Measurements from ENCODE around the gene BICD1.

The BICD1 gene

GRCh38 chr12:32155041-32155440 lies 48.4 kb downstream of the BICD1 start:
- no peak for TF ChIP-seq CTCF (IDR thresholded peaks at IDR 0.05; ENCODE audit: extremely low read depth, missing control alignments)
- no peak for DNase-seq (ENCODE audit: low spot score)

- no peak for TF ChIP-seq CTCF (IDR thresholded peaks at IDR 0.05; ENCODE audit: extremely low read depth, missing control alignments)
- no peak for DNase-seq (ENCODE audit: low spot score)
These were observed 49.4 kb downstream of the BICD1 start for GRCh38 chr12:32155961-32156529.

GRCh38 chr12:32158525-32158924 lies 51.9 kb downstream of the BICD1 start:
- TF ChIP-seq CTCF (IDR thresholded peaks at IDR 0.05; ENCODE audit: extremely low read depth, missing control alignments), result no peak
- no peak for DNase-seq (ENCODE audit: low spot score)

- no peak for TF ChIP-seq CTCF (IDR thresholded peaks at IDR 0.05; ENCODE audit: extremely low read depth, missing control alignments)
- DNase-seq (ENCODE audit: low spot score), result no peak
These were observed 52.7 kb downstream of the BICD1 start for GRCh38 chr12:32159381-32159780.

GRCh38 chr12:32159925-32160324 lies 53.3 kb downstream of the BICD1 start:
- TF ChIP-seq CTCF (IDR thresholded peaks at IDR 0.05; ENCODE audit: extremely low read depth, missing control alignments), result no peak
- no peak for DNase-seq (ENCODE audit: low spot score)

GRCh38 chr12:32161058-32161457 lies 54.4 kb downstream of the BICD1 start:
- DNase-seq (ENCODE audit: low spot score), result no peak
- TF ChIP-seq CTCF (IDR thresholded peaks at IDR 0.05; ENCODE audit: extremely low read depth, missing control alignments), result no peak

GRCh38 chr12:32163596-32163995 lies 56.9 kb downstream of the BICD1 start:
- no peak for DNase-seq (ENCODE audit: low spot score)
- no peak for TF ChIP-seq CTCF (IDR thresholded peaks at IDR 0.05; ENCODE audit: extremely low read depth, missing control alignments)
